ENCODE measurements around the gene ACTR3C.

DNA sequence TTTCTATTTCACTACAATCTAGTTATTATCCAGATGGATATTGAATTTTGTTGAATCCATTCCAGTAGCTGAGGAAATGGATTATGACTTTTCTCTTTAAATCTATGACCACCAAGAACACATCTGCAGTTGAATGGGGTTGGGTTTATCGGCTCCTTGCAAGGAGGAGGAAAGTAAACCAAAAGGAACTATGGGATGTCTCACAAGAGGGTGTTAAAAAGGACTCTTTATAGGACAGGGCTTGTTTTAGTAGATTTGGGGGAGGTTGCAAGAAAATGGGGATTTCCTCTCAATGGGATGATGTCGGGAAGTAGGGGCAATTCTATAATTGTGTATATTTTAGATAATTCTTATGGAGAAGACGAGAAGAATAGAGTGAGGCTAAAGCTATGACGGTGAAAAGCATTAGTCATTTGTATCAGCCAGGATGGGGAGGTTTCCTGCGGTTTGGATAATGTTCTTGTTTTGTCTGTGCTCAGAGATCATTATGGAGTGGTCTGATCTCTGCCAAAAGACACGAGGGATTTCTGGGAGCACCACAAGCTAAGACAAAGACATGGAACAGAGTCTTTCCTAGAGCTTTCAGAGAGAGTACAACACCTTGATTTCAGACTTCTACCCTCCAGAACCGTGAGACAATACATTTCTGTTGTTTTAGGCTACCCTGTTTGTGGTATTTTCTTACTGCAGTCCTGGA, 5.4 kb downstream of the ACTR3C start:
- no peak for TF ChIP-seq POLR2AphosphoS5 (IDR thresholded peaks at IDR 0.05; ENCODE audit: low read depth, low read length)
- TF ChIP-seq POLR2A (IDR thresholded peaks at IDR 0.05; ENCODE audit: low read depth, low read length) = no peak

All from GM12892 (cell line).